Small intestine (tissue), 7 donors: ENCODE data around the gene GRIN2D. TPM values are rescaled to one million over a fixed set of nuclear protein-coding genes. Genes with fewer than 3 reads are reported as not detected.

Experiments
- DNase-seq, 2 donors: peaks; one replicate each; pipeline versions ENCODE4 v3.0.0 to v3.0.0-alpha.2; 2013
- FAIRE-seq: peaks from 2 replicates; lab custom pipeline; 2012; peaks lifted over from hg19 to GRCh38; lab: Jason Lieb, UNC
- H3K27ac ChIP-seq, 3 donors: one replicate each; pipeline ENCODE4 v1.5.1; 2013; ENCODE audit warnings: low read length in 2 of 3, mild to moderate bottlenecking in 2 of 3, control low read depth in 1 of 3, inconsistent platforms in 1 of 3, low read depth in 1 of 3, moderate library complexity in 1 of 3
- H3K27me3 ChIP-seq, 3 donors: one replicate each; pipeline ENCODE4 v1.6.1; 2013; ENCODE audit warnings: low read length in 3 of 3, inconsistent platforms in 1 of 3; ENCODE audit not compliant: control insufficient read depth in 3 of 3, insufficient read depth in 3 of 3
- H3K36me3 ChIP-seq, 3 donors: one replicate each; pipeline ENCODE4 v1.6.1; 2013; ENCODE audit warnings: low read length in 3 of 3, inconsistent platforms in 1 of 3, low read depth in 1 of 3, mild to moderate bottlenecking in 1 of 3, moderate library complexity in 1 of 3; ENCODE audit not compliant: control insufficient read depth in 3 of 3, insufficient read depth in 2 of 3
- H3K4me1 ChIP-seq, 3 donors: one replicate each; pipeline ENCODE4 v1.6.1; 2013; ENCODE audit warnings: low read length in 2 of 3, inconsistent platforms in 1 of 3, low read depth in 1 of 3, mild to moderate bottlenecking in 1 of 3, moderate library complexity in 1 of 3; ENCODE audit not compliant: control insufficient read depth in 3 of 3, insufficient read depth in 2 of 3
- H3K4me3 ChIP-seq, 3 donors: one replicate each; pipeline ENCODE4 v1.5.1; 2013; ENCODE audit warnings: low read length in 3 of 3, control low read depth in 1 of 3, inconsistent platforms in 1 of 3, low read depth in 1 of 3, mild to moderate bottlenecking in 1 of 3, moderate library complexity in 1 of 3
- H3K9me3 ChIP-seq, 2 donors: one replicate each; pipeline ENCODE4 v1.6.1; 2013; ENCODE audit warnings: low read depth in 1 of 2, low read length in 1 of 2; ENCODE audit not compliant: control insufficient read depth in 2 of 2, insufficient read depth in 1 of 2
- WGBS, 3 donors: extraction: QIAGEN DNeasy Blood & Tissue Kit; methylation state at CpG; one replicate each; pipeline ENCODE4 v1.1.7; 2013; 5-methylcytosine and 5-hydroxymethylcytosine counted together
- polyA plus RNA-seq, 4 donors: library from polyadenylated mRNA; stranded (reverse) in 3 of 4; unstranded in 1 of 4; fragments of 200-250 nt in 3 of 4; fragments of 120-200 nt in 1 of 4; gene quantifications; one replicate each; pipeline versions ENCODE4 v1.2.1 to v1.2.3, GENCODE V29; 2013
- donor health status: healthy with polysubstance abuse.
- donor health status: control.
- donor health status: control.
- donor health status: Bipolar disorder and iron deficiency.
- donor health status: healthy.

The GRIN2D gene
- polyA plus RNA-seq, 4 donors = 0.25 to 0.27 TPM; not detected in 2

DNA sequence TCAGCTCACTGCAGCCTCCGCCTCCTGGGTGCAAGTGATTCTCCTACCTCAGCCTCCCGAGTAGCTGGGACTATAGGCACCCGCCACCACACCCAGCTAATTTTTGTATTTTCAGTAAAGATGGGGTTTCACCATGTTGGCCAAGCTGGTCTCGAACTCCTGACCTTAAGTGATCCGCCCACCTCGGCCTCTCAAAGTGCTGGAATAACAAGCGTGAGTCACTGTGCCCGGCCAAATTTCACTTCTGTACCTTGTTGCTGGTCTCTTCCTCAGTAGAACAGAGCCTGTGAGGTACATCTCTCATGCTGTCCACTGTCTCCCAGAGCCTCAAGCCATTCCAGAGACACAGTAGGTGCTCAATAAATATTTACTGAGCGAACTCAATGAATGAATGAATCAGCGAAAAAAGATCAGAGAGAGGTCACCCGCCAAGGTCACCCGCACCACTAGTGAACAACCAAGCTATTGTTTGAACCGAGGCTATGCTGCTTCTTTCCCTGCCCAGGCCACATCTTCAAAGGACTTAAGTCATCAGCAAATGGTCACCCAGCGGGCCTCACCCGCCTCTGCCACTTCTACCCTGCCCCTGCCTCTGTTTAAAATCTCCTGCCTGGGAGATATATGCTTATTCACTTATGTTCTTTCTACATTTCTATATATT, 39.0 kb upstream of the GRIN2D start:
- no peak for DNase-seq
- Histone ChIP-seq H3K4me3 (no peak overlapping the region), H3K27ac (no peak overlapping the region), H3K36me3 (peaks cover 0 to 7% (median 0%) of the 10 kb centered on the region in 3 donors), H3K27me3 (no peaks in the 10 kb centered on the region), H3K4me1 (no peaks in the 10 kb centered on the region), H3K9me3 (peaks cover 0 to 2% of the 10 kb centered on the region in 2 donors)
- FAIRE-seq = no peak
- 83 to 89% (median 86%) methylated on average over 15 of the region's 15 CpGs for WGBS, 3 donors

DNA sequence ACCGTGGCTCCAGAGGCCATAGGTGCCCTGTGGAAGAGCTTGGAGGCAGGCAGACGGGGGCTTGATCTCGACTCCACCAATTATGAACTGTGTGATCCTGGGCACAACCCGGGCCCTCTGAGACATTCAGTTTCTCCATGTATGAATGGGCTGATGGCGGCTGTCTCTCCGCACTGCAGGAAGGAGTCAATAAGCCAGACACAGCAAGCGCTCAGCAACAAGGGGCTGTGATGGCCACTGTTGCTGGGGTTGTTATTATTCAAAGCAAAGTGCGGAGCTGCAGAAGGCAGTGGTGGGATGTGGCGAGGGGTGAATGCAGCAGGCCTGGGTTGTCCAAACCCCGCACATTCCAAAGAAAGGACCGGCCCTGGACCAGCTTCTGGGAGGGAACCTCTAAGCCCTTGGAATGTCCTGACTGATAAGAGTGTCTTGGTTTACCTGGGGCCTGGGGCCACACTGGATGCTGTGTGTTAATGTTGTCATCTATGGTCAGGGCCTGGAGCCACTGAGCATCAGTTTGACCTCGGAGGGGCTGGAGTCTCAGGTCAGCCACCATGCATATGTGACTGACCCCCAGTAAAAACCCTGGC, 38.0 kb upstream of the GRIN2D start:
- Histone ChIP-seq H3K4me1 (no peaks in the 10 kb centered on the region), H3K27me3 (no peaks in the 10 kb centered on the region), H3K36me3 (peaks cover 0 to 12% (median 0%) of the 10 kb centered on the region in 3 donors), H3K27ac (no peak overlapping the region), H3K9me3 (peaks cover 0 to 2% of the 10 kb centered on the region in 2 donors), H3K4me3 (no peak overlapping the region)
- no peak for DNase-seq
- no peak for FAIRE-seq
- WGBS, 3 donors = 88 to 91% (median 91%) methylated on average over 12 of the region's 12 CpGs

DNA sequence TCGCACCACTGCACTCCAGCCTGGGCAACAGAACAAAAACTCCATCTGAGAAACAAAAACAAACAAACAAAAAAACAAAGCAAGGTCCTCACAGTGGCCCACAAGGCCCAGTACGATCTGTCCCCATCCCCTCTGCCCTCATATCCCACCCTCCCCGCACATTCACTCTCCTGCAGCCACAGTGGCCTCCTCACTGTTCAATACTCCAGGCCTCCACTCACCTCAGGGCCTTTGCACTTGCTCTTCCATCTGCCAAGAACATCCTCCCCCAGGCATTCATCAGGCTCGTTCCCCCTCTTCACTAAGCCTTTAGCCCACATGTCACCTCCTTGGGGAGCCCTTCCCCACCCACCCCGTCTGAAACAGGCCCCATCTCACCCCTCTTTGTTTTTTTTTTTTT, 34.3 kb upstream of the GRIN2D start:
- no peak overlapping the region for H3K27ac ChIP-seq
- no peaks in the 10 kb centered on the region for H3K9me3 ChIP-seq
- FAIRE-seq (no peak), DNase-seq (no peak)
- 91 to 98% (median 93%) methylated on average over 5 of the region's 5 CpGs for WGBS, 3 donors
- H3K36me3 ChIP-seq = peaks cover 0 to 12% (median 0%) of the 10 kb centered on the region in 3 donors
- peaks cover 0 to 6% (median 0%) of the 10 kb centered on the region in 3 donors for H3K4me1 ChIP-seq
- H3K27me3 ChIP-seq = no peaks in the 10 kb centered on the region
- H3K4me3 ChIP-seq = no peak overlapping the region

DNA sequence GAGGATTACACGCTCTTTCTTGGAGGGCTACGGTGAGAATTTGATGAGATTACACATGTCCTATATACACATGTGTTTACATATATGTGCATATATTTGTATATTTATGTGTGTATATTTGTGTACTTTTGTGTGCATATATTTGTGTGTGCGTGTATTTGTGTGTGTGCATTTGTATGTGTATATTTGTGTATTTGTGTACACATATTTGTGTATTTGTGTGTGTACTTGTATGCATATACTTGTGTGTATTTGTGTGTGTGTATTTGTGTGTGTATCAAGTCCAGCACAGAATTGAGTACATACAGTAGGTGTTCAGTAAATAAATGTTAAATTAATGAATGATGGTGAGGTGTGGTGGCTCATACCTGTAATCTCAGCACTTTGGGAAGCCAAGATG, 31.6 kb upstream of the GRIN2D start:
- H3K36me3 ChIP-seq = peaks cover 0 to 8% (median 0%) of the 10 kb centered on the region in 3 donors
- FAIRE-seq = no peak
- WGBS, 3 donors = 95 to 98% (median 97%) methylated on average over 3 of the region's 3 CpGs
- no peaks in the 10 kb centered on the region for H3K9me3 ChIP-seq
- no peaks in the 10 kb centered on the region for H3K27me3 ChIP-seq
- peaks cover 0 to 13% (median 0%) of the 10 kb centered on the region in 3 donors for H3K4me1 ChIP-seq
- DNase-seq = no peak
- H3K27ac ChIP-seq = no peak overlapping the region
- no peak overlapping the region for H3K4me3 ChIP-seq

DNA sequence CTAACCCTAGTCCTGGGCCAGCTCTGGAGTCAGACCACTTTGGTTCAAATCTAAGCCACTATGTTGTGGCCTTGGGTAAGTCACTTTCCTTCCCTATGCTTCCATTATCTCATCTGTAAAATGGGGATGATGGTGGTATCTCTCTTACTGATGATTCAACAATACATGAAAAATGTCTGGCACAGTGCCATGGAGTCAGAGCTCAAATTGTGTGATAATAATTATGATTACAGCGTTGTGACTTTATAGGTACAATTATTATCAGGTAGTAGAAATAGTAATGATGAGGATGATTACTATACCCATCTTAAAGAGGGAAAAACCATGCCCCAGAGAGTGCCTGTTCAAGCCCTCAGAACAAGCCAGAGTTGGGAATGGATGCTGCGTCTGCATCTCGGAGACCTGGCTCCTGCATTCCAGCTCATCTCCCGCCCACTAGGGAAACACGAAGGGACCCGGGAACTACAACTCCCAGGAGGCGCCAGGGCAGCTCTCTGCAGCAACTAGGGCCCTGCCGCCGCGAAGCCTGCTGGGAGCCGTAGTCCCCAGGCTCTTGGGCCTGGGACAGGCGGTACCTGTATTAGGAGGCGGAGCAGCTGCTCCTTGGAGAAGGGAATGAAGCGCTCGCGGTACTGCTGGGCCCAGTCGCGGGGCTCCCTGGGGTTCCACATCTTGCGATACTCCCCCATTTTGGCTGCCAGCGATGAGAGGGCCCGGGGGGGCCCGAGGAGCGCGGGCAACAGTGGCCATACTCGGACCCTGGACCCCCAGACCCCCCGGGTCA, 30.6 kb upstream of the GRIN2D start:
- DNase-seq = peak; percentile 96 to 97
- Histone ChIP-seq H3K9me3 (no peaks in the 10 kb centered on the region), H3K27ac (peak overlapping the region; percentile 81 to 94 (median 89)), H3K4me3 (peak overlapping the region; percentile 44 to 67 (median 47)), H3K27me3 (no peaks in the 10 kb centered on the region), H3K4me1 (peaks cover 3 to 18% (median 4%) of the 10 kb centered on the region in 3 donors), H3K36me3 (peaks cover 0 to 8% (median 0%) of the 10 kb centered on the region in 3 donors)
- 2 to 3% (median 2%) methylated on average over 25 to 26 of the region's 26 CpGs for WGBS, 3 donors
- no peak for FAIRE-seq

DNA sequence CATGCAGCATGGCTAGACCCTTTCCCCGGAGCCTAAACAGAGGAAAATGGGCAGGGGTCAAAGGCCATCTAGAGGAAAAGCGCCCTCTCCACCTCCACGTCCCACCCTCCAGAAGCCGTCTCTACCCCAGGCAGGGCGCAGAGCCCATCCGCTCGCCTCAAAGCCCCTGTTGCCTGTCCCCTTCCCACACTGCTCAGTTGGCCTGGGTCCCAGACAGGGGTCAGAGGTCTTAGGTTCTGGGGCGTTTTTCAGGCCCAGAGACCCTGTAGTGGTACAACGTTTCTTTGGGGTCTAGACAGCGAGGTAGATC, 30.0 kb upstream of the GRIN2D start:
- H3K9me3 ChIP-seq = no peaks in the 10 kb centered on the region
- FAIRE-seq (no peak), DNase-seq (no peak)
- H3K27me3 ChIP-seq = no peaks in the 10 kb centered on the region
- peak overlapping the region; percentile 81 to 94 (median 89) for H3K27ac ChIP-seq
- WGBS, 3 donors = 0 to 3% (median 2%) methylated on average over 8 to 10 of the region's 10 CpGs
- H3K4me3 ChIP-seq = peak overlapping the region; percentile 44 to 67 (median 47)
- peaks cover 4 to 23% (median 4%) of the 10 kb centered on the region in 3 donors for H3K4me1 ChIP-seq
- H3K36me3 ChIP-seq = peaks cover 0 to 8% (median 0%) of the 10 kb centered on the region in 3 donors

DNA sequence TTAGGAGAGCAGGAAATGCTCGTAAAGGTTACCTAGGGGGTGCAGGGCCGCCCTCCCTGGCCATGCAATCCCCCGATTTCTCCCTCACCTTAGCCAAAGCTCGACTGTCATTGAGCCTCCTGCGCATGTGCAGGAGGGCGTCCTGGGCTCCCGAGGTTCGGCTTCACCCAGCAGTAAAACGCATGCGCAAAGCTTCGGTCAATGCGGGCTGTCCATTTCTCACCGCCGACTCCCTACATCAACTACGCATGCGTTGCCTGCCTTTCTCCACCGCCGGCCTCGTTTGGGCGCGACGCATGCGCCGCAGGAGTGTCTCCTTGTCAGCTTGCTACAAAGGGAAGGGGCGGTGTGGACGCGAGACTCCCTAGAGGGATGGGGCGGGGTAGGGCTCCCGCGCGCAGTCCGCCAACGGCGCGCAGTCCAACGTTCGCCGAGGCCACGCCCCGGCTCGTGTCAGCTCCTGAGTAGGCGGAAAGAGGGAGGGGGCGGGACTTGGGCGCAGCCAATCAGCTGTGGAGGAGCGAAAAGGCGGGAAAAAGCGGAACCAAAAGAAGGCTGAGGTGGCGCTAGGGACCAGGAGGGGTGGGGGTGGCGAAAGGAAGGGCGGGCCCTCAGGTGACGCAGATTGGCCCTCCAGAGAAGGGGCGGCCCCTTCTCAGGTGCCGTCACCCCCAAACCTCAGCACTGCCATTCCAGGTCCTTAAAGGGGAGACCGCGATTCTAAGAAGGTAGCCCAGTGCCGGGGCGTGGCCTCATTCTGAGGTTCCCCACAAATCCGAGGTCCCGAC, 29.5 kb upstream of the GRIN2D start, which contains the start of the genes SYNGR4 and TMEM143:
SYNGR4 (plus strand) TSS at position 558 of the 788 bp plus-strand sequence. CDS start 1,476 bp downstream, outside the sequence.
TMEM143 (minus strand) TSS at position 131 of the 788 bp plus-strand sequence; CDS start at position 111, 20 bp downstream.
- no peak for FAIRE-seq
- H3K4me3 ChIP-seq = peak within 1 kb of the TSS; percentile 44 to 67 (median 47)
- H3K27ac ChIP-seq = peak within 1 kb of the TSS; percentile 81 to 94 (median 89)
- no peaks in the 10 kb centered on the region for H3K9me3 ChIP-seq
- DNase-seq = peak; percentile 100
- 1% methylated on average over 56 to 59 of the region's 59 CpGs for WGBS, 3 donors
- peaks cover 0 to 7% (median 0%) of the 10 kb centered on the region in 3 donors for H3K36me3 ChIP-seq
- peaks cover 4 to 27% (median 4%) of the 10 kb centered on the region in 3 donors for H3K4me1 ChIP-seq
- H3K27me3 ChIP-seq = no peaks in the 10 kb centered on the region
